ENCODE data around the gene RPLP2.

GRCh38 chr11:826227-826621 lies 16.5 kb downstream of the RPLP2 start:
- TF ChIP-seq ZSCAN5A (tag by site-specific recombination; IDR thresholded peaks at IDR 0.05): no peak
- TF ChIP-seq ZBTB49 (tag by site-specific recombination; IDR thresholded peaks at IDR 0.05; ENCODE audit: low read depth): no peak
- TF ChIP-seq GLIS1 (tag by site-specific recombination; IDR thresholded peaks at IDR 0.05): no peak
- TF ChIP-seq CTCF (tag by site-specific recombination; IDR thresholded peaks at IDR 0.05): no peak
- no peak for TF ChIP-seq ZNF510 (tag by site-specific recombination; IDR thresholded peaks at IDR 0.05; ENCODE audit: insufficient replicate concordance)
- no peak for TF ChIP-seq ZNF580 (tag by site-specific recombination; IDR thresholded peaks at IDR 0.05)
- TF ChIP-seq ZNF248 (tag by site-specific recombination; IDR thresholded peaks at IDR 0.05): no peak
- TF ChIP-seq REST (tag by site-specific recombination; IDR thresholded peaks at IDR 0.05): no peak
- no peak for TF ChIP-seq SP2 (tag by site-specific recombination; IDR thresholded peaks at IDR 0.05)
- no peak for TF ChIP-seq ZEB2 (tag by site-specific recombination; IDR thresholded peaks at IDR 0.05)
- no peak for TF ChIP-seq ZBTB48 (tag by site-specific recombination; IDR thresholded peaks at IDR 0.05)
- no peak for TF ChIP-seq PBX3 (CRISPR knock-in tag; IDR thresholded peaks at IDR 0.05)
- no peak for TF ChIP-seq FEZF1 (tag by site-specific recombination; IDR thresholded peaks at IDR 0.05)
- no peak for TF ChIP-seq ZBTB11 (tag by site-specific recombination; conservative IDR thresholded peaks at IDR 0.05; ENCODE audit: low read depth)

Measured in HEK293 (cell line).